ENCODE results near the gene STAC3. TPM values are rescaled to one million over a fixed set of nuclear protein-coding genes. Genes with fewer than 3 reads are reported as not detected.

STAC3 gene
- total and polyA plus RNA-seq, 2 donors (not counting 1 experiment from before 2014, with no cell fraction given): 0.33 TPM

DNA sequence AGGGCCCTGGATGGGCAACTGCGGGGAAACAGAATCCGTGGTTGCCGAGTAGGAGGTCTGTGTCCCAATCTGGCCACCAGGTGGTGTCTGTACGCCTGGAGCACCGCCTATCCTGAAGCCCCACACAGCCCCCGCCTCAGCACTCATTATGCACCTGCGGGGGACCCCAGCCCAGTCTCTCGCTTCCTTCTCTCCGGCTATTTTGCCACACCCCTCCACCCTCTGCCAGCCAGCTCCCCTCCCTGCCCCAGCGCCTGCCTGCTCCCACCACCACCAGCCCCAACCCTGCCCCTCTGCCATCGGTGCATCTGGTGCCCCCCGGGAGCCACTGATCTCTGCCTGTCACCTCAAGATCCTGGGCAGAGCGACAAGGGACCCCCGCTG, 36.6 kb downstream of the STAC3 start:
- DNase-seq (ENCODE audit: low read depth in 2 of 2): peak; percentile 37 to 54
- H4K20me1 ChIP-seq (ENCODE audit: control insufficient read depth, extremely low read depth, insufficient read depth, low read length): no peaks in the 10 kb centered on the region
- peaks cover 28% of the 10 kb centered on the region for H3K27me3 ChIP-seq (ENCODE audit: control insufficient read depth, insufficient read depth, low read length)
- no peak overlapping the region for H3K4me2 ChIP-seq (ENCODE audit: extremely low read depth, insufficient read depth, low read length)
- no peak overlapping the region for H2AFZ ChIP-seq (ENCODE audit: low read length)
- no peaks in the 10 kb centered on the region for H3K79me2 ChIP-seq (ENCODE audit: control insufficient read depth, insufficient read depth, low read length)
- peaks cover 34% of the 10 kb centered on the region for H3K36me3 ChIP-seq (ENCODE audit: control insufficient read depth, insufficient read depth, low read length)
- no peaks in the 10 kb centered on the region for H3K9me3 ChIP-seq (ENCODE audit: control insufficient read depth, insufficient read depth, low read depth, low read length)
- TF ChIP-seq, protein P1, sequence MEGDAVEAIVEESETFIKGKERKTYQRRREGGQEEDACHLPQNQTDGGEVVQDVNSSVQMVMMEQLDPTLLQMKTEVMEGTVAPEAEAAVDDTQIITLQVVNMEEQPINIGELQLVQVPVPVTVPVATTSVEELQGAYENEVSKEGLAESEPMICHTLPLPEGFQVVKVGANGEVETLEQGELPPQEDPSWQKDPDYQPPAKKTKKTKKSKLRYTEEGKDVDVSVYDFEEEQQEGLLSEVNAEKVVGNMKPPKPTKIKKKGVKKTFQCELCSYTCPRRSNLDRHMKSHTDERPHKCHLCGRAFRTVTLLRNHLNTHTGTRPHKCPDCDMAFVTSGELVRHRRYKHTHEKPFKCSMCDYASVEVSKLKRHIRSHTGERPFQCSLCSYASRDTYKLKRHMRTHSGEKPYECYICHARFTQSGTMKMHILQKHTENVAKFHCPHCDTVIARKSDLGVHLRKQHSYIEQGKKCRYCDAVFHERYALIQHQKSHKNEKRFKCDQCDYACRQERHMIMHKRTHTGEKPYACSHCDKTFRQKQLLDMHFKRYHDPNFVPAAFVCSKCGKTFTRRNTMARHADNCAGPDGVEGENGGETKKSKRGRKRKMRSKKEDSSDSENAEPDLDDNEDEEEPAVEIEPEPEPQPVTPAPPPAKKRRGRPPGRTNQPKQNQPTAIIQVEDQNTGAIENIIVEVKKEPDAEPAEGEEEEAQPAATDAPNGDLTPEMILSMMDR (conservative IDR thresholded peaks at IDR 0.05 in 1 of 2, IDR thresholded peaks at IDR 0.05 in 1 of 2; ENCODE audit: low read depth in 1 of 2, low read length in 2 of 2): peak; percentile 41 to 68
- TF ChIP-seq EZH2 (IDR thresholded peaks at IDR 0.05; ENCODE audit: low read length, missing control alignments): no peak
- H3K27ac ChIP-seq (ENCODE audit: insufficient read depth, low read length): no peak overlapping the region
- H3K4me3 ChIP-seq (replicated peaks in 1 of 4; ENCODE audit: control extremely low read depth in 1 of 4, insufficient read depth in 1 of 4, low read depth in 3 of 4, low read length in 4 of 4): no peak overlapping the region
- no peak overlapping the region for H3K9ac ChIP-seq (ENCODE audit: insufficient read depth, low read length)
- H3K4me1 ChIP-seq (ENCODE audit: control insufficient read depth, extremely low read depth, insufficient read depth, low read length): peaks cover 9% of the 10 kb centered on the region

DNA sequence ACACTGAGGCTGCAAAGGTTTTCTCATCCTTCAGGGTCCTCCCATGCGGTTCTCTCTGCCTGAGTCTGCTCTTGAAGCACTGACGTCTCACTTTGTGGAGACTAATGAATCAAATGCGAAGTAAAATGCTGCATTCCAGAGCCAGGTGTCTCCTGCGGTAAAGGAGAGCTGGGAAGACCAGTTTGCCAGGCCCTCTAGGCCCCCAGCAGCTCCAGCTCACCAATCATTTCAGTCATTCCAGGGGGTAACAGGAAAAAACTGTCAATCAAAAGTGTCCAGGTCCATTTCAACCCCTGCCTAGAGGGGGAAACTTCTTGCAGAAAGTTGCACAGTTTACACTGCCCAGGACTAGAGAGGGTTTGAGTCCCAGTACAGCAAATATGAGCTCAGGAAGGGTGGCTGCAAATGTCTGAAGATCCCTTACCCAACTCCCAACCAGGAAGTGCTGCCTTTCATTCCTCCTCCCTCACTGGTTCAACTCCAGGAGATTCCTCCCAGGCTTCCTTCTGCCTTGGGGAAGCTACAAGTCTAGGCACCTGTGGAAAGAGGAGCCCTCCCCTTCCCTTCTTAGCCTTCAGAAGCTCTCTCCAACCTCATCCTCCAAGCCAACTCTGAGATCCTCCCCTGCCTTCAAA, 37.1 kb downstream of the STAC3 start:
- Histone ChIP-seq H3K4me3 (replicated peaks in 1 of 4; ENCODE audit: control extremely low read depth in 1 of 4, insufficient read depth in 1 of 4, low read depth in 3 of 4, low read length in 4 of 4) (no peak overlapping the region), H3K4me1 (ENCODE audit: control insufficient read depth, extremely low read depth, insufficient read depth, low read length) (peaks cover 9% of the 10 kb centered on the region), H2AFZ (ENCODE audit: low read length) (no peak overlapping the region), H3K79me2 (ENCODE audit: control insufficient read depth, insufficient read depth, low read length) (no peaks in the 10 kb centered on the region), H4K20me1 (ENCODE audit: control insufficient read depth, extremely low read depth, insufficient read depth, low read length) (no peaks in the 10 kb centered on the region), H3K36me3 (ENCODE audit: control insufficient read depth, insufficient read depth, low read length) (peaks cover 38% of the 10 kb centered on the region), H3K9ac (ENCODE audit: insufficient read depth, low read length) (no peak overlapping the region), H3K4me2 (ENCODE audit: extremely low read depth, insufficient read depth, low read length) (no peak overlapping the region), H3K9me3 (ENCODE audit: control insufficient read depth, insufficient read depth, low read depth, low read length) (no peaks in the 10 kb centered on the region), H3K27me3 (ENCODE audit: control insufficient read depth, insufficient read depth, low read length) (peaks cover 26% of the 10 kb centered on the region), H3K27ac (ENCODE audit: insufficient read depth, low read length) (no peak overlapping the region)
- no peak for DNase-seq (ENCODE audit: low read depth in 2 of 2)
- TF ChIP-seq EZH2 (IDR thresholded peaks at IDR 0.05; ENCODE audit: low read length, missing control alignments): no peak
- TF ChIP-seq, protein P1 (conservative IDR thresholded peaks at IDR 0.05 in 1 of 2, IDR thresholded peaks at IDR 0.05 in 1 of 2; ENCODE audit: low read depth in 1 of 2, low read length in 2 of 2): no peak

DNA sequence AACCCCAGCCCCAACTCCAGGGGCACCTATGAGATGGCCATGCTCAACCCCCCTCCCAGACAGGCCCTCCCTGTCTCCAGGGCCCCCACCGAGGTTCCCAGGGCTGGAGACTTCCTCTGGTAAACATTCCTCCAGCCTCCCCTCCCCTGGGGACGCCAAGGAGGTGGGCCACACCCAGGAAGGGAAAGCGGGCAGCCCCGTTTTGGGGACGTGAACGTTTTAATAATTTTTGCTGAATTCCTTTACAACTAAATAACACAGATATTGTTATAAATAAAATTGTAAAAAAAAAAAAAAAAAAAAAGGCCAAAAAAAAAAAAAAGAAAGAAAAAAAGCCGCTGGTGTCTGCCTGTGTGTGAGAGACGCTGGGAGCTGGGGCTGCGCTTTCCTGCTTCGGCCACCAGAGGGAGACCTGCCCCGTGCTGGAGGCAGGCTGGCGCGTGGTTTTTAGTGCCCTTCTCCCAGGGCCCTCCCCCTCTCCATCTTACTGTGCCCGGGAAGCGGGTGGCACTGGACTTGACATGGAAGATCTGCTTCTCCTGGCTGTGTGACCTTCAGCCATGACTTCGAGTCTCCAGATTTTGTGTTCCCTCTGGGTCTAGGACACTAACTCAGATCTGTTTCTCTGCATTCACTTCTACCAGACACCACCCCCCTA, 37.8 kb downstream of the STAC3 start:
- no peaks in the 10 kb centered on the region for H3K9me3 ChIP-seq (ENCODE audit: control insufficient read depth, insufficient read depth, low read depth, low read length)
- peaks cover 6% of the 10 kb centered on the region for H3K4me1 ChIP-seq (ENCODE audit: control insufficient read depth, extremely low read depth, insufficient read depth, low read length)
- no peak overlapping the region for H3K4me2 ChIP-seq (ENCODE audit: extremely low read depth, insufficient read depth, low read length)
- no peak overlapping the region for H3K4me3 ChIP-seq (replicated peaks in 1 of 4; ENCODE audit: control extremely low read depth in 1 of 4, insufficient read depth in 1 of 4, low read depth in 3 of 4, low read length in 4 of 4)
- TF ChIP-seq, protein P1 (conservative IDR thresholded peaks at IDR 0.05 in 1 of 2, IDR thresholded peaks at IDR 0.05 in 1 of 2; ENCODE audit: low read depth in 1 of 2, low read length in 2 of 2): peak; percentile 90 to 92
- TF ChIP-seq EZH2 (IDR thresholded peaks at IDR 0.05; ENCODE audit: low read length, missing control alignments): no peak
- H3K36me3 ChIP-seq (ENCODE audit: control insufficient read depth, insufficient read depth, low read length): peaks cover 43% of the 10 kb centered on the region
- peaks cover 20% of the 10 kb centered on the region for H3K27me3 ChIP-seq (ENCODE audit: control insufficient read depth, insufficient read depth, low read length)
- no peak overlapping the region for H3K9ac ChIP-seq (ENCODE audit: insufficient read depth, low read length)
- no peaks in the 10 kb centered on the region for H3K79me2 ChIP-seq (ENCODE audit: control insufficient read depth, insufficient read depth, low read length)
- DNase-seq (ENCODE audit: low read depth in 2 of 2): peak; percentile 68 to 86
- no peak overlapping the region for H3K27ac ChIP-seq (ENCODE audit: insufficient read depth, low read length)
- no peak overlapping the region for H2AFZ ChIP-seq (ENCODE audit: low read length)
- no peaks in the 10 kb centered on the region for H4K20me1 ChIP-seq (ENCODE audit: control insufficient read depth, extremely low read depth, insufficient read depth, low read length)
